Measurements from ENCODE around the gene SCNM1. TPM values are rescaled to one million over a fixed set of nuclear protein-coding genes. Genes with fewer than 3 reads are reported as not detected.
"Not testable (repeated sequence)": the region's sequence is repeated elsewhere in the genome, so short reads cannot be mapped to it uniquely, and the experiment has no call there.

The SCNM1 gene
- total RNA-seq, 1 donor from 2014 or later: 40.7 TPM

GRCh38 chr1:151193856-151194255 is 27.9 kb downstream of the SCNM1 start:
- Mint-ChIP-seq H3K27ac (ENCODE audit: unreplicated experiment) (no peak overlapping the region), H3K4me3 (ENCODE audit: unreplicated experiment) (no peak overlapping the region), H3K4me1 (ENCODE audit: low read depth) (peaks cover 35% of the 10 kb centered on the region), H3K36me3 (ENCODE audit: low read depth) (peaks cover 2% of the 10 kb centered on the region), H3K27me3 (ENCODE audit: low read depth) (no peaks in the 10 kb centered on the region), H3K9me3 (ENCODE audit: low read depth) (no peaks in the 10 kb centered on the region)
- DNase-seq (ENCODE audit: low spot score): no peak
- no peak for TF ChIP-seq CTCF (IDR thresholded peaks at IDR 0.05)

- peak; percentile 27 for DNase-seq (ENCODE audit: low spot score)
- peaks cover 29% of the 10 kb centered on the region for H3K4me1 Mint-ChIP-seq (ENCODE audit: low read depth)
- not testable (repeated sequence) for H3K27me3 Mint-ChIP-seq (ENCODE audit: low read depth); H3K4me3 Mint-ChIP-seq (ENCODE audit: unreplicated experiment); H3K36me3 Mint-ChIP-seq (ENCODE audit: low read depth); H3K9me3 Mint-ChIP-seq (ENCODE audit: low read depth)
- peak overlapping the region; percentile 73 for H3K27ac Mint-ChIP-seq (ENCODE audit: unreplicated experiment)
Measured at GRCh38 chr1:151194894-151195594, 29.1 kb downstream of the SCNM1 start.

GRCh38 chr1:151196292-151196800 is 30.4 kb downstream of the SCNM1 start:
- Mint-ChIP-seq H3K4me3 (ENCODE audit: unreplicated experiment) (peak overlapping the region; percentile 2), H3K9me3 (ENCODE audit: low read depth) (no peaks in the 10 kb centered on the region), H3K36me3 (ENCODE audit: low read depth) (peaks cover 5% of the 10 kb centered on the region), H3K27ac (ENCODE audit: unreplicated experiment) (peak overlapping the region; percentile 68), H3K27me3 (ENCODE audit: low read depth) (no peaks in the 10 kb centered on the region), H3K4me1 (ENCODE audit: low read depth) (peaks cover 30% of the 10 kb centered on the region)
- TF ChIP-seq CTCF (IDR thresholded peaks at IDR 0.05): peak; percentile 83
- peak; percentile 26 for DNase-seq (ENCODE audit: low spot score)

GRCh38 chr1:151197863-151198253 is 31.9 kb downstream of the SCNM1 start:
- Mint-ChIP-seq H3K27ac (ENCODE audit: unreplicated experiment) (peak overlapping the region; percentile 99), H3K4me3 (ENCODE audit: unreplicated experiment) (peak overlapping the region; percentile 91), H3K4me1 (ENCODE audit: low read depth) (peaks cover 38% of the 10 kb centered on the region), H3K27me3 (ENCODE audit: low read depth) (no peaks in the 10 kb centered on the region), H3K36me3 (ENCODE audit: low read depth) (peaks cover 6% of the 10 kb centered on the region), H3K9me3 (ENCODE audit: low read depth) (no peaks in the 10 kb centered on the region)
- TF ChIP-seq CTCF (IDR thresholded peaks at IDR 0.05): no peak
- DNase-seq (ENCODE audit: low spot score): no peak

- Mint-ChIP-seq H3K9me3 (ENCODE audit: low read depth) (no peaks in the 10 kb centered on the region), H3K4me1 (ENCODE audit: low read depth) (peaks cover 38% of the 10 kb centered on the region), H3K36me3 (ENCODE audit: low read depth) (peaks cover 6% of the 10 kb centered on the region), H3K4me3 (ENCODE audit: unreplicated experiment) (peak within 1 kb of the TSS; percentile 91), H3K27me3 (ENCODE audit: low read depth) (no peaks in the 10 kb centered on the region), H3K27ac (ENCODE audit: unreplicated experiment) (peak within 1 kb of the TSS; percentile 99)
- DNase-seq (ENCODE audit: low spot score): peak; percentile 98
- no peak for TF ChIP-seq CTCF (IDR thresholded peaks at IDR 0.05)
Measured at GRCh38 chr1:151198254-151199127, 32.5 kb downstream of the SCNM1 start, which contains the start of gene PIP5K1A. TSS of gene PIP5K1A (plus strand) at chr1:151198552. CDS start at chr1:151198997, 445 bp downstream.

Data from chondrocyte (in vitro differentiated cells).